ENCODE data around the gene TBX4.

Gene TBX4

GRCh38 chr17:61452301-61453290 is at the start of gene TBX4:
Gene TBX4, plus strand, starts transcription at chr17:61452422. Its CDS starts 4,069 bp downstream, at chr17:61456491.
- DNase-seq = no peak

GRCh38 chr17:61402978-61403800 is 49.0 kb upstream of the TBX4 start:
- peak; percentile 79 for DNase-seq

GRCh38 chr17:61403801-61404662 is 48.2 kb upstream of the TBX4 start:
- DNase-seq = no peak

GRCh38 chr17:61404663-61404912 is 47.6 kb upstream of the TBX4 start:
- no peak for DNase-seq

GRCh38 chr17:61404913-61405685 is 47.1 kb upstream of the TBX4 start:
- DNase-seq = no peak

GRCh38 chr17:61405686-61406536 is 46.3 kb upstream of the TBX4 start:
- DNase-seq = no peak

- no peak for DNase-seq
These were observed 45.7 kb upstream of the TBX4 start for GRCh38 chr17:61406537-61406845.

- DNase-seq = no peak
These were observed 45.0 kb upstream of the TBX4 start for GRCh38 chr17:61406971-61407911.

- no peak for DNase-seq
These were observed 43.8 kb upstream of the TBX4 start for GRCh38 chr17:61408151-61409041.

GRCh38 chr17:61409301-61410112 is 42.7 kb upstream of the TBX4 start:
- DNase-seq = no peak

- no peak for DNase-seq
These were observed 41.8 kb upstream of the TBX4 start for GRCh38 chr17:61410141-61411010.

- no peak for DNase-seq
These were observed 41.3 kb upstream of the TBX4 start for GRCh38 chr17:61411011-61411260.

- DNase-seq = no peak
These were observed 40.7 kb upstream of the TBX4 start for GRCh38 chr17:61411261-61412142.

- DNase-seq = peak; percentile 73
These were observed 39.9 kb upstream of the TBX4 start for GRCh38 chr17:61412143-61412859.

- no peak for DNase-seq
These were observed 39.2 kb upstream of the TBX4 start for GRCh38 chr17:61412860-61413660.
